ENCODE measurements around the gene C2CD4C.

DNA sequence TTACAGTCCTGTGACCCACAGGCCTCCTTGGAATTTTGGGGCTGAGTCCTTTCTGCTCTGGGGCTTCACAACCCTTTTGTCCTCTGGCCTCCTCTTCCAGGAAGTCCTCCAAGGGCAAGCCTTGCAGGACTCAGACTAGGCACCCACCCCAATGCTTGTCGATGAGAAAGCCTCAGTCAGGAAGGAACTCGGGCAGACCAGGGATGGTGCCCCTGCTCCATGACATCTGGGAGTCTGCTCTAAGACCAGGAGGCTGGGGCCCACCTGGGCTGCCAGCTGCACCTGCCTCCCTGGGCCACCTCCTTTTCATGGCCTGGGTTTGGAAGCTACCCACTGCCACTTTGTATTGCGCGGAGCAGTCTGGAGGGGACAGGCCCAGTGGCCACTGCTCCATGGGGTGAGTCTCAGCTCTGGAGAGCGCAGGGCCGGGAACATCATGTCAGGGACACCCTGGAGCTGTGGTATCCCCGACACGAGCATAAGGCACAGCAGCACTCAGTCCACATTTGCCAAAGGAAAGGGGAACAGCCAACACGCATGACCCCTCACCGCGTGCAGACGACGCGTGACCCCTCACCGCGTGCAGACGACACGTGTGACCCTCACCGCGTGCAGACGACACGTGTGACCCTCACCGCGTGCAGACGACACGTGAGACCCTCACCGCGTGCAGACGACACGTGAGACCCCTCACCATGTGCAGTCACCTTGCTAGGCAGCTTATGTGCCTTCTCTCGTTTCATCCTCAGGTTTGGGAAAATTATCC, 10.8 kb downstream of the C2CD4C start:
- TF ChIP-seq, protein P1, sequence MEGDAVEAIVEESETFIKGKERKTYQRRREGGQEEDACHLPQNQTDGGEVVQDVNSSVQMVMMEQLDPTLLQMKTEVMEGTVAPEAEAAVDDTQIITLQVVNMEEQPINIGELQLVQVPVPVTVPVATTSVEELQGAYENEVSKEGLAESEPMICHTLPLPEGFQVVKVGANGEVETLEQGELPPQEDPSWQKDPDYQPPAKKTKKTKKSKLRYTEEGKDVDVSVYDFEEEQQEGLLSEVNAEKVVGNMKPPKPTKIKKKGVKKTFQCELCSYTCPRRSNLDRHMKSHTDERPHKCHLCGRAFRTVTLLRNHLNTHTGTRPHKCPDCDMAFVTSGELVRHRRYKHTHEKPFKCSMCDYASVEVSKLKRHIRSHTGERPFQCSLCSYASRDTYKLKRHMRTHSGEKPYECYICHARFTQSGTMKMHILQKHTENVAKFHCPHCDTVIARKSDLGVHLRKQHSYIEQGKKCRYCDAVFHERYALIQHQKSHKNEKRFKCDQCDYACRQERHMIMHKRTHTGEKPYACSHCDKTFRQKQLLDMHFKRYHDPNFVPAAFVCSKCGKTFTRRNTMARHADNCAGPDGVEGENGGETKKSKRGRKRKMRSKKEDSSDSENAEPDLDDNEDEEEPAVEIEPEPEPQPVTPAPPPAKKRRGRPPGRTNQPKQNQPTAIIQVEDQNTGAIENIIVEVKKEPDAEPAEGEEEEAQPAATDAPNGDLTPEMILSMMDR (IDR thresholded peaks at IDR 0.05; ENCODE audit: low read depth, low read length): no peak
- TF ChIP-seq EZH2phosphoT487 (IDR thresholded peaks at IDR 0.05; ENCODE audit: low read depth): no peak

Measured in OCI-LY3 (cell line).